Measurements from ENCODE around the gene GLRA1.

- TF ChIP-seq CTCF (IDR thresholded peaks at IDR 0.05 in 2 of 3, conservative IDR thresholded peaks at IDR 0.05 in 1 of 3; ENCODE audit: borderline replicate concordance in 1 of 3, insufficient read depth in 1 of 3, low read depth in 2 of 3, low read length in 2 of 3) (no peak), SIN3A (IDR thresholded peaks at IDR 0.05; ENCODE audit: low read depth) (no peak), EZH2phosphoT487 (IDR thresholded peaks at IDR 0.05; ENCODE audit: borderline replicate concordance) (no peak), POLR2AphosphoS5 (IDR thresholded peaks at IDR 0.05; ENCODE audit: low read depth, low read length) (no peak), POLR2A (IDR thresholded peaks at IDR 0.05; ENCODE audit: borderline replicate concordance, extremely low read depth, insufficient read depth, insufficient read length) (no peak), EZH2 (IDR thresholded peaks at IDR 0.05) (no peak), REST (IDR thresholded peaks at IDR 0.05; ENCODE audit: low read depth) (no peak), RAD21 (IDR thresholded peaks at IDR 0.05; ENCODE audit: low read depth) (no peak), CBX3 (IDR thresholded peaks at IDR 0.05; ENCODE audit: low read depth) (no peak), ELF1 (IDR thresholded peaks at IDR 0.05; ENCODE audit: borderline replicate concordance, low read depth) (no peak), YY1 (IDR thresholded peaks at IDR 0.05; ENCODE audit: extremely low read depth, insufficient replicate concordance, low read depth, low read length) (no peak), CEBPB (IDR thresholded peaks at IDR 0.05; ENCODE audit: low read depth) (no peak), SRF (IDR thresholded peaks at IDR 0.05; ENCODE audit: low read depth) (no peak), MAX (IDR thresholded peaks at IDR 0.05) (no peak)
Observed at GRCh38 chr5:151925340-151925739, 689 bp upstream of the GLRA1 start.
